Ovary (tissue), 9 donors: ENCODE data around the gene ZNF76. TPM values are rescaled to one million over a fixed set of nuclear protein-coding genes. Genes with fewer than 3 reads are reported as not detected.

Experiments
- DNase-seq, 5 donors: peaks; one replicate each; pipeline ENCODE4 v3.0.0-alpha.2; 2019 to 2020
- H3K27ac ChIP-seq, 2 donors: fragments of 200-600 bp; one replicate each; pipeline versions ENCODE4 v1.5.1 to v1.8.0; 2019 to 2022
- H3K27me3 ChIP-seq: fragments of 200-600 bp; one replicate; pipeline ENCODE4 v1.8.0; 2022
- H3K36me3 ChIP-seq: fragments of 200-600 bp; sonication (generic); one replicate; pipeline ENCODE4 v1.5.1; 2019
- H3K4me1 ChIP-seq: one replicate; pipeline ENCODE4 v1.8.1; 2013; ENCODE audit warnings: mild to moderate bottlenecking, moderate library complexity; ENCODE audit not compliant: insufficient read depth
- H3K4me3 ChIP-seq: fragments of 200-600 bp; sonication (generic); one replicate; pipeline ENCODE4 v1.5.1; 2017
- H3K9me3 ChIP-seq, 2 donors: fragments of 200-600 bp in 1 of 2; sonication (generic) in 1 of 2; one replicate each; pipeline versions ENCODE4 v1.5.1 to v1.8.1; 2013 to 2019; ENCODE audit warnings: mild to moderate bottlenecking in 1 of 2, moderate library complexity in 1 of 2
- EP300 ChIP-seq: sonication (generic); formaldehyde crosslinking; IDR thresholded peaks from one replicate; pipeline ENCODE4 v1.6.1; 2017; ENCODE audit warnings: antibody characterized with exemption
- POLR2A ChIP-seq: fragments of 450-650 bp; IDR thresholded peaks from one replicate; pipeline ENCODE4 v1.6.1; 2017; ENCODE audit warnings: antibody characterized with exemption, mild to moderate bottlenecking, moderate library complexity
- WGBS, 3 donors: extraction: QIAGEN DNeasy Blood & Tissue Kit in 1 of 3; methylation state at CpG; one replicate each; pipeline versions ENCODE4 v1.1.5 to v1.1.7; 2013 to 2017; 5-methylcytosine and 5-hydroxymethylcytosine counted together
- intact Hi-C, 4 donors: fragments of 100-400 bp; cut with DNase I; formaldehyde crosslinking; loops; one replicate each; pipeline versions ENCODE4 v1.11.0 to v1.15.1; 2022 to 2023
- polyA plus RNA-seq, 2 donors: library from polyadenylated mRNA; stranded (reverse); fragments of 200-250 nt in 1 of 2; fragments of 350-450 nt in 1 of 2; fragmentation: Illumina TruSeq in 1 of 2; extraction: RNeasy Lipid Tissue Mini Kit (QIAGEN cat#74804) in 1 of 2; gene quantifications; one replicate each; pipeline ENCODE4 v1.2.3, GENCODE V29; 2013 to 2014
- total RNA-seq, 7 donors: library from RNA; depleted of rRNA in 2 of 7; stranded (reverse); fragments of >200 nt in 2 of 7; fragmentation: NEBNext Ultra II Directional in 3 of 7; extraction: Animal tissue kit (Norgen Biotek cat#: 25700) in 3 of 7; gene quantifications; one replicate each; pipeline versions ENCODE4 v1.1.0 to v1.2.4, GENCODE V29; 2016 to 2023
- TF ChIP-seq, protein P1 (sequence below), 3 donors: fragments of 450-650 bp in 2 of 3; fragments of 200-600 bp in 1 of 3; IDR thresholded peaks; one replicate each; pipeline versions ENCODE4 v1.5.1 to v1.8.0; 2016 to 2022; ENCODE audit warnings: antibody characterized with exemption in 3 of 3, mild to moderate bottlenecking in 1 of 3
- donor health status: DM: no; HTN: no; CAD: no; lungs with moderate emphysema.
- donor health status: DM: no; HTN: no; CAD: no.
- donor health status: Bipolar disorder and iron deficiency.
- donor health status: DM: yes; HTN: yes; CAD: no.
- donor health status: DM: no; HTN: no; CAD: no.
- donor health status: DM: yes; HTN: yes; CAD: no.

ZNF76 gene
- total and polyA plus RNA-seq, 9 donors = 17.0 to 55.0 (median 42.8) TPM

DNA sequence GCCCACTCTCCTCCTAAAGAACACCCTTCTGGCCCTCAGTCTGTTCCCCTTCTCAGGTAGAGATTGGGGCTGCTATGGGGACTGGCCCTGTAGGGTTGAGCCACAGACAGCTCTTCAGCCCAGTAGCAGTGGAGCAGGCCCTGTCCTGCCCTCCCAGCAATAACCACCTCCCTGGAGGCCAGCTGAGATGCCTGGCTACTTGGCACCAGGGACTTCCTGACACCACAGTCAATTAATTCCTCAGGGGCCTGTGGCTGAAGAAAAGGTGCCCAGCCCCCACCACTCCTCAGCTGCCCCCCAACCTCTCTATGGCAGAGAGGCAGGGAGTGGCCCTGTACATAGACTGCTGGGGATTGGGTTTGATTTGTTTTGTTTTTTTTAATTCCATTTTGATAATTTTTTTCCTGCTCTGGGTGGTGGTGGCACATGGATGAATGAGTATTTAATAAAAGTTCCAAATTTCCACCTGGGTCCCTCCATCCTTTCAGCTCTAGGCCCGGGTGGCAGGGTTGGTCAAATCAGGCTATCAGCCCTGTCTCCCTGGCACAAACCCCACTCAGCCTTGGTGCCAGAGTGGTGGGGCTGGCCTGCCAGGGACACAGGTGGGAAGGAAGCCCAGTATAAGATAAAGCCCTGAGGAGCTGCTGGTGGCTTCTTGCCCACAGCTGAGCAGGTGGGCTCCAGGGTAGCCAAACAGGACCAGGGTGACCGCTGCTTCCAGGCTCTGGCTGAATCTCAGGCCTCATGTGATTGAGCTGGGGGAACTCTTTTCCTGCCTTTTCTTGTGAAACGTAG lies 36.2 kb downstream of the ZNF76 start:
- H3K36me3 ChIP-seq = no peaks in the 10 kb centered on the region
- TF ChIP-seq, protein P1, sequence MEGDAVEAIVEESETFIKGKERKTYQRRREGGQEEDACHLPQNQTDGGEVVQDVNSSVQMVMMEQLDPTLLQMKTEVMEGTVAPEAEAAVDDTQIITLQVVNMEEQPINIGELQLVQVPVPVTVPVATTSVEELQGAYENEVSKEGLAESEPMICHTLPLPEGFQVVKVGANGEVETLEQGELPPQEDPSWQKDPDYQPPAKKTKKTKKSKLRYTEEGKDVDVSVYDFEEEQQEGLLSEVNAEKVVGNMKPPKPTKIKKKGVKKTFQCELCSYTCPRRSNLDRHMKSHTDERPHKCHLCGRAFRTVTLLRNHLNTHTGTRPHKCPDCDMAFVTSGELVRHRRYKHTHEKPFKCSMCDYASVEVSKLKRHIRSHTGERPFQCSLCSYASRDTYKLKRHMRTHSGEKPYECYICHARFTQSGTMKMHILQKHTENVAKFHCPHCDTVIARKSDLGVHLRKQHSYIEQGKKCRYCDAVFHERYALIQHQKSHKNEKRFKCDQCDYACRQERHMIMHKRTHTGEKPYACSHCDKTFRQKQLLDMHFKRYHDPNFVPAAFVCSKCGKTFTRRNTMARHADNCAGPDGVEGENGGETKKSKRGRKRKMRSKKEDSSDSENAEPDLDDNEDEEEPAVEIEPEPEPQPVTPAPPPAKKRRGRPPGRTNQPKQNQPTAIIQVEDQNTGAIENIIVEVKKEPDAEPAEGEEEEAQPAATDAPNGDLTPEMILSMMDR (IDR thresholded peaks at IDR 0.05) = no peak
- TF ChIP-seq EP300 = no peak
- no peak for TF ChIP-seq POLR2A
- H3K9me3 ChIP-seq = no peaks in the 10 kb centered on the region
- no peak overlapping the region for H3K27ac ChIP-seq
- H3K4me1 ChIP-seq = peaks cover 4% of the 10 kb centered on the region
- H3K27me3 ChIP-seq = no peaks in the 10 kb centered on the region
- intact Hi-C loops = no loop called here
- no peak overlapping the region for H3K4me3 ChIP-seq
- 54 to 72% (median 54%) methylated on average over 3 of the region's 3 CpGs for WGBS, 3 donors
- no peak for DNase-seq

DNA sequence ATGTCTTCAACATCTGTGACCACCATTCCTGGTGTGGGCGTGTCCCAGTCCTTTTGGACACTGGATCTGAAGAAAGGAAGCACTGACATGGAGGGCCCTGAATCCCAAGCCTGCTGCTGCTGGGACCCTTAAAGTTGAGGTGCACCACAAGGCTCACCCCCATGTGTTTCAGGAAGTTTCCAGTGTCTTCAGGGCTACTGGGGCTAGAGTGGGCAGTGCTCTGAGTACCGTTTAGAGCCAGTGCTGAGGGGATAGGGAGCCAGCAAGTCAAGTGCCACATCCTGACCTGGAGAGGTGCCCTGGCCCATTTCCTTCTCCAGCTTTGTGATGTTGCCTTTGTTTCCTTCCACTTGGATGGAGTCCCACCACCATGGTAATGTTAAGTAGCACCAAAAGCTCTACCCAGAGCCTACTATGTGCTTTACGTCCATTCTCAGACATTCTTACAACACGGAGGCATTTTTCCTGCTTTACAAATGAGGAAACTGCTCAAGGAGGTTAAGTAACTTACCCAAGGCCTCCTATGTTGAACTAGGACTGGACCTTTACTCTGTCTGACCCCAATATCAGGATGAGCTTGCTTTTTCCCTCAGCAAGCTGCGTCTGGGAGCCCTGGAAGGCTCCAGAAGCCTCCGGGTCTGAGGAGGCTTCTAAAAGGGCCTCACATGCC lies 37.5 kb downstream of the ZNF76 start:
- WGBS, 3 donors = 45 to 53% (median 49%) methylated on average over 6 of the region's 6 CpGs
- DNase-seq = no peak
- intact Hi-C loops = no loop called here
- Histone ChIP-seq H3K27ac (peak overlapping the region; percentile 30 to 60), H3K4me3 (no peak overlapping the region), H3K36me3 (no peaks in the 10 kb centered on the region), H3K27me3 (no peaks in the 10 kb centered on the region), H3K9me3 (no peaks in the 10 kb centered on the region), H3K4me1 (peaks cover 4% of the 10 kb centered on the region)
- TF ChIP-seq, protein P1 (IDR thresholded peaks at IDR 0.05) = no peak
- TF ChIP-seq POLR2A (no peak), EP300 (no peak)

DNA sequence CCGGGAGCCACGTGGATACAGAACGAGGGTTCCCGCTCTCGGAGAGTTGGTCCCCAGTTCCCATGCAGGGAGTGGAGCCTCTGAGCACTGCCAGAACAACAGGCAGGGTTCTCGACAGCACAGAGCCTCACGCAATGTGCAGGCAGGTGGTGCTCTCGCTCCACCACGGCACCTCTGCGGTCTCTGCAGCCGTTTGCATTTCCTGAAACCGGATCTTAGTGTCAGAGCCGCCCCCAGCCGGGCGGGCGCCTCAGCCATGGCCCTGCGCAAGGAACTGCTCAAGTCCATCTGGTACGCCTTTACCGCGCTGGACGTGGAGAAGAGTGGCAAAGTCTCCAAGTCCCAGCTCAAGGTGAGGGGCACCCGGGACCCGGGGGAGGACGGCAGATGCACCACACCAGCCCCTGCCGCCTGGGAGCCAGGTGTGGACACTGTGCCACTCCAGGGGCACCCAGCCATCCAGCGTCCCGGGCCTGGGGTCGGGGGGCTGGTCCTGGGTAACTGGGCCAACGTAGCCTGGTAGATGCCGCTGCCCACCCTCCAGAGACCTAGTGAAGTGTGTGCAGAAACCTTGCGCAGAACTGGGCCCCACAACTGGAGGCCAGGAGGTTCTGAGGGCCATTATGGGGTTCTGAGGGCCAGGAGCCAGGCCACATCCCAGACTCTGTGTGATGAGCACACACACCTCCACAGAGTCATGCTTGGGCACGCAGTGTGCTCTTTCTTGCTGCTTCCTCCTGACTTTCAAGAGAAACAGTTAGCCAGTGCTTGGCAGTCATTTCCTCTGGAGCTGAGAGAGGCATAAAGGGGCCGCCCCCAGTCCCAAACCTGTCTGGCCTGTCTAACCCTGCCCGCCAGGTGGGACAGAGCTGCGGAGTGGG lies 38.3 kb downstream of the ZNF76 start, which contains the start of gene DEF6:
Gene DEF6, plus strand, starts transcription at position 218 of the 881 bp plus-strand sequence. Its CDS starts 39 bp downstream, at position 257.
- peak within 1 kb of the TSS; percentile 25 for H3K4me3 ChIP-seq
- 17 to 28% (median 21%) methylated on average over 34 to 35 of the region's 35 CpGs for WGBS, 3 donors
- peak; percentile 77 to 85 (median 82) for DNase-seq
- H3K36me3 ChIP-seq = no peaks in the 10 kb centered on the region
- H3K27ac ChIP-seq = peak within 1 kb of the TSS; percentile 30 to 60
- no peaks in the 10 kb centered on the region for H3K27me3 ChIP-seq
- no peak for TF ChIP-seq EP300
- TF ChIP-seq, protein P1 (IDR thresholded peaks at IDR 0.05) = peak; percentile 31 to 80 (median 68)
- H3K4me1 ChIP-seq = peaks cover 4% of the 10 kb centered on the region
- H3K9me3 ChIP-seq = no peaks in the 10 kb centered on the region
- intact Hi-C loops = no loop called here

DNA sequence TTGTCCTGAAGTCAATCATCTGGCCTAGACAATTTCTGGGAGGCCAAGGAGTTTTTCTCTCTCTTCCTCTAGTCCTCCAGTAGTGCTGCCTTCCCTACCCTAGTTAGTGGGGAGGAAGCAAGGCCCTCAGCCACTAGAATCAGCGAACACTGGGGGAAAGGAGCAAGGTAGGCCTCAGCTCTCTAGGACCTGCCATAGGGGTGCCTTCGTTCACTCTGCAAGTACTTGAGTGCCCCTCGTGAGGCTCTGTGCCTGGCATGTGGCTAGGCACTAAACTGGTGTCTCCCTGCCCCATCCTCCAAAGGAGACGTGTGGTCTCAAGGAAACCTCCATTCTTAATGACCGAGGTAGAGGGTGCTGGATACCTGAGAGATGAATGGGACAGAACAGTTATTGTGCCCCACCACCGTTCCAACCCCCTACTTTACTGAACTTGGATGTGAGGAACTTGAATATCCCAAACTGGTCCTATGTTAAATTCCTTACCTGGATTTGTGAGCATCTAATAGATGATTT lies 39.1 kb downstream of the ZNF76 start:
- H3K4me3 ChIP-seq = no peak overlapping the region
- intact Hi-C loops = no loop called here

More for the DNA sequence above, 39.1 kb downstream of the ZNF76 start:
- Histone ChIP-seq H3K9me3 (no peaks in the 10 kb centered on the region), H3K27ac (no peak overlapping the region), H3K4me1 (peaks cover 4% of the 10 kb centered on the region), H3K27me3 (no peaks in the 10 kb centered on the region), H3K36me3 (no peaks in the 10 kb centered on the region)
- TF ChIP-seq, protein P1 (IDR thresholded peaks at IDR 0.05) = no peak
- TF ChIP-seq EP300 = no peak
- no peak for TF ChIP-seq POLR2A
- no peak for DNase-seq
- 92 to 93% (median 92%) methylated on average over 6 of the region's 6 CpGs for WGBS, 3 donors
